A673 (cell line): ENCODE results near the gene HELZ. TPM values are rescaled to one million over a fixed set of nuclear protein-coding genes. Genes with fewer than 3 reads are reported as not detected.

ENCODE experiments used
- BruUV-seq: library from RNA; stranded (reverse); fragments of 400-500 nt; replicated peaks from 2 replicates; lab custom pipeline; 2021; lab: Mats Ljungman, UMichigan
- CTCF ChIA-PET: fragments of 300-600 bp; sonication (Branson Sonifier 250); formaldehyde crosslinking; loops from one replicate; lab custom pipeline; 2022; ENCODE audit warnings: antibody characterized with exemption; lab: Charles Lee
- POLR2A ChIA-PET: fragments of 300-600 bp; sonication (Branson Sonifier 250); formaldehyde crosslinking; loops from one replicate; lab custom pipeline; 2022; ENCODE audit warnings: antibody characterized with exemption; ENCODE audit not compliant: low non-redundant PET; lab: Charles Lee
- DNase-seq: peaks from one replicate; pipeline ENCODE4 v3.0.0-alpha.2; 2015; ENCODE audit warnings: low spot score
- H3K27ac ChIP-seq: fragments of 200-600 bp; sonication (generic); 2 replicates; pipeline ENCODE4 v1.5.1; 2016; ENCODE audit warnings: mixed run types, low read depth, mild to moderate bottlenecking, mixed read lengths, antibody characterized with exemption, low read length; ENCODE audit not compliant: poor library complexity, severe bottlenecking
- H3K27me3 ChIP-seq: fragments of 200-600 bp; sonication (generic); replicated peaks from 2 replicates; pipeline ENCODE4 v1.6.1; 2017; ENCODE audit warnings: mixed run types, low read depth, mild to moderate bottlenecking, mixed read lengths, antibody characterized with exemption, low read length; ENCODE audit not compliant: insufficient read depth, poor library complexity
- H3K36me3 ChIP-seq: fragments of 200-600 bp; sonication (generic); 2 replicates; pipeline ENCODE4 v1.6.1; 2016; ENCODE audit warnings: mixed run types, mild to moderate bottlenecking, mixed read lengths, antibody characterized with exemption, low read length; ENCODE audit not compliant: insufficient read depth, poor library complexity, severe bottlenecking
- H3K4me1 ChIP-seq: fragments of 200-600 bp; sonication (generic); 2 replicates; pipeline ENCODE4 v1.6.1; 2017; ENCODE audit warnings: mixed run types, mild to moderate bottlenecking, mixed read lengths, antibody characterized with exemption, low read length; ENCODE audit not compliant: insufficient read depth, poor library complexity, severe bottlenecking
- H3K4me3 ChIP-seq: fragments of 200-600 bp; sonication (generic); 2 replicates; pipeline ENCODE4 v1.5.1; 2016; ENCODE audit warnings: low read depth, mixed run types, mild to moderate bottlenecking, mixed read lengths, low read length; ENCODE audit not compliant: poor library complexity, severe bottlenecking
- H3K9me3 ChIP-seq: fragments of 200-600 bp; sonication (generic); 2 replicates; pipeline ENCODE4 v1.6.1; 2016; ENCODE audit warnings: mixed run types, low read depth, mild to moderate bottlenecking, mixed read lengths, antibody characterized with exemption, low read length; ENCODE audit not compliant: poor library complexity, severe bottlenecking
- CTCF ChIP-seq: fragments of 300-800, 200-600 bp; sonication (generic); conservative IDR thresholded peaks from 2 replicates; pipeline ENCODE4 v1.5.1; 2017; ENCODE audit warnings: low read depth, mild to moderate bottlenecking, antibody characterized with exemption, low read length, moderate library complexity, mixed read lengths
- EZH2 ChIP-seq: fragments of 200-600 bp; sonication (generic); IDR thresholded peaks from 2 replicates; pipeline ENCODE4 v1.6.1; 2017; ENCODE audit warnings: borderline replicate concordance, low read depth, mild to moderate bottlenecking, mixed read lengths, antibody characterized with exemption, low read length; ENCODE audit not compliant: poor library complexity, severe bottlenecking
- intact Hi-C: fragments of 100-400 bp; cut with micrococcal nuclease; formaldehyde crosslinking; loops from one replicate; pipeline ENCODE4 v1.10.0; 2022; ENCODE audit not compliant: unreplicated experiment
- total RNA-seq: library from RNA; stranded (reverse); gene quantifications from 2 replicates; pipeline ENCODE4 v1.2.3, GENCODE V29; 2021

The HELZ gene
- total RNA-seq, 1 experiment from 2014 or later, result 57.3 TPM

DNA sequence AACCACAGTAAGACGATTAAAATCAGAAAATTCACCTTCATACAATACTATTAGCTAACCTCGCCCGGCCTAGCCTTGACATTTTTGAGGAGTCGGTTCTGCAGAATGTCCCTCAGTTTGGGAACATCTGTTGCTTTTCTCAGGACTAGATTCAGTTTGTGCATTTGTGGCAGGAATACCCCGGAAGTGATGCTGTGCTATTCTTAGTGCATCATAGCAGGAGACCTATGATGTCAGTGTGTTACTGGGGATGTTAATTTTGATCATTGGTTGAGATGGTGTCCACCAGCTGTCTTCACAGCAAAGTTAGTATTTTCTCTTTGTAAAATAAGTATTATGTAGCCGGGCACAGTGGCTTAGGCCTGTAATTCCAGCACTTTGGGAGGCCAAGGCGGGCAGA, 21.5 kb upstream of the HELZ start:
- POLR2A ChIA-PET, result no interaction called here

GRCh38 chr17:67265436-67266019, 20.5 kb upstream of the HELZ start:
- BruUV-seq, result no TSS peak
- intact Hi-C loops, result no loop called here
- H3K27me3 ChIP-seq, result no peaks in the 10 kb centered on the region
- H3K27ac ChIP-seq, result no peak overlapping the region
- no peak for TF ChIP-seq EZH2
- TF ChIP-seq CTCF, result no peak
- POLR2A ChIA-PET, result no interaction called here
- no peaks in the 10 kb centered on the region for H3K9me3 ChIP-seq
- H3K36me3 ChIP-seq, result no peaks in the 10 kb centered on the region
- no peak for DNase-seq
- peaks cover 2% of the 10 kb centered on the region for H3K4me1 ChIP-seq
- CTCF ChIA-PET, result no interaction called here
- no peak overlapping the region for H3K4me3 ChIP-seq

More for the DNA sequence above, 21.5 kb upstream of the HELZ start:
- CTCF ChIA-PET, result no interaction called here
- no peaks in the 10 kb centered on the region for H3K27me3 ChIP-seq
- BruUV-seq, result no TSS peak
- no peaks in the 10 kb centered on the region for H3K36me3 ChIP-seq
- H3K4me3 ChIP-seq, result no peak overlapping the region
- H3K4me1 ChIP-seq, result no peaks in the 10 kb centered on the region
- intact Hi-C loops, result no loop called here
- no peaks in the 10 kb centered on the region for H3K9me3 ChIP-seq
- DNase-seq, result no peak
- H3K27ac ChIP-seq, result no peak overlapping the region
- no peak for TF ChIP-seq EZH2
- no peak for TF ChIP-seq CTCF

- no peaks in the 10 kb centered on the region for H3K27me3 ChIP-seq
- H3K4me3 ChIP-seq, result no peak overlapping the region
- POLR2A ChIA-PET, result no interaction called here
- no TSS peak for BruUV-seq
- CTCF ChIA-PET, result no interaction called here
- peaks cover 21% of the 10 kb centered on the region for H3K4me1 ChIP-seq
- H3K36me3 ChIP-seq, result no peaks in the 10 kb centered on the region
- no peak for TF ChIP-seq EZH2
- TF ChIP-seq CTCF, result no peak
- H3K9me3 ChIP-seq, result no peaks in the 10 kb centered on the region
- DNase-seq, result no peak
- intact Hi-C loops, result no loop called here
- H3K27ac ChIP-seq, result no peak overlapping the region
Measured at GRCh38 chr17:67262435-67263117, 17.6 kb upstream of the HELZ start.
